ENCODE results near the gene SYPL2. TPM values are rescaled to one million over a fixed set of nuclear protein-coding genes. Genes with fewer than 3 reads are reported as not detected.

Gene SYPL2
- total RNA-seq, 1 donor from 2014 or later = not detected

DNA sequence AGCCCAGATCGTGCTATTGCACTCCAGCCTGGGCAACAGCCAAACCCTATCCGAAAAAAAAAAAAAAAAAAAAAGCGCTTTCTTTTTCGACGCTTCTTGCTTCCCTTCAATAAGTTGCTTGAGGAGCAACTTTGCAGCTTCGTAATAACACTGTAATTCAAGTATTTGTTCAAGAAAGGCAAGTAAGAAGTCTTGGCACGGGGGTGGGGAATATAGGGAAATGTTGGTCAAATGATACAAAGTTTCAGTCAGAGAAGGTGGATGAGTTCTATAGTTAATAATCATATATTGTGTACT lies 39.2 kb upstream of the SYPL2 start:
- TF ChIP-seq, protein P1, sequence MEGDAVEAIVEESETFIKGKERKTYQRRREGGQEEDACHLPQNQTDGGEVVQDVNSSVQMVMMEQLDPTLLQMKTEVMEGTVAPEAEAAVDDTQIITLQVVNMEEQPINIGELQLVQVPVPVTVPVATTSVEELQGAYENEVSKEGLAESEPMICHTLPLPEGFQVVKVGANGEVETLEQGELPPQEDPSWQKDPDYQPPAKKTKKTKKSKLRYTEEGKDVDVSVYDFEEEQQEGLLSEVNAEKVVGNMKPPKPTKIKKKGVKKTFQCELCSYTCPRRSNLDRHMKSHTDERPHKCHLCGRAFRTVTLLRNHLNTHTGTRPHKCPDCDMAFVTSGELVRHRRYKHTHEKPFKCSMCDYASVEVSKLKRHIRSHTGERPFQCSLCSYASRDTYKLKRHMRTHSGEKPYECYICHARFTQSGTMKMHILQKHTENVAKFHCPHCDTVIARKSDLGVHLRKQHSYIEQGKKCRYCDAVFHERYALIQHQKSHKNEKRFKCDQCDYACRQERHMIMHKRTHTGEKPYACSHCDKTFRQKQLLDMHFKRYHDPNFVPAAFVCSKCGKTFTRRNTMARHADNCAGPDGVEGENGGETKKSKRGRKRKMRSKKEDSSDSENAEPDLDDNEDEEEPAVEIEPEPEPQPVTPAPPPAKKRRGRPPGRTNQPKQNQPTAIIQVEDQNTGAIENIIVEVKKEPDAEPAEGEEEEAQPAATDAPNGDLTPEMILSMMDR (IDR thresholded peaks at IDR 0.05; ENCODE audit: unreplicated experiment) = no peak
- DNase-seq (ENCODE audit: low spot score) = no peak
- Mint-ChIP-seq H3K4me3 (ENCODE audit: unreplicated experiment) (peak overlapping the region; percentile 94), H3K27me3 (ENCODE audit: unreplicated experiment) (no peaks in the 10 kb centered on the region), H3K27ac (ENCODE audit: unreplicated experiment) (peak overlapping the region; percentile 76), H3K36me3 (ENCODE audit: low read depth, unreplicated experiment) (no peaks in the 10 kb centered on the region), H3K9me3 (ENCODE audit: unreplicated experiment) (no peaks in the 10 kb centered on the region), H3K4me1 (ENCODE audit: unreplicated experiment) (peaks cover 11% of the 10 kb centered on the region)

DNA sequence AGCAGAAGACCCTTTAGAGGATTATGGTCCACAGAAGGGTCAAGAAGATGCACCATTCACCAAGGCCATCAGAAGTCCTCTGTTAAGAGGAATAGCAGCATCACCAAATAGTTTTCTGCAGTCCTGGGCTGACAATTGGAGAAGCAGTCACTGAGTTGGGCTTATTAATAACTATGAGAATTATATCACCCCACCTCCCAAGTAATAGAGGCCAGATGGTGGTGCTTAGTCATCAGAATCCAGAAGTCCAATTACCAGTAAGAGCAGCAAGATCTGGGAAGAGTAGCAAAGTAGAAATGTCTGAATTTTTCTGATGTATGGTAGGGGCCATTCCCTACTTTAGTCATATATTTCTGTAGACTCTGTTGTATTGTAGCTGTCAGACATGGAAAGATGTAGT lies 34.0 kb upstream of the SYPL2 start:
- DNase-seq (ENCODE audit: low spot score) = no peak
- H3K9me3 Mint-ChIP-seq (ENCODE audit: unreplicated experiment) = peaks cover 6% of the 10 kb centered on the region
- H3K4me1 Mint-ChIP-seq (ENCODE audit: unreplicated experiment) = peaks cover 1% of the 10 kb centered on the region
- H3K36me3 Mint-ChIP-seq (ENCODE audit: low read depth, unreplicated experiment) = peaks cover 3% of the 10 kb centered on the region
- no peak overlapping the region for H3K4me3 Mint-ChIP-seq (ENCODE audit: unreplicated experiment)
- no peak overlapping the region for H3K27ac Mint-ChIP-seq (ENCODE audit: unreplicated experiment)
- TF ChIP-seq, protein P1 (IDR thresholded peaks at IDR 0.05; ENCODE audit: unreplicated experiment) = no peak
- H3K27me3 Mint-ChIP-seq (ENCODE audit: unreplicated experiment) = no peaks in the 10 kb centered on the region

DNA sequence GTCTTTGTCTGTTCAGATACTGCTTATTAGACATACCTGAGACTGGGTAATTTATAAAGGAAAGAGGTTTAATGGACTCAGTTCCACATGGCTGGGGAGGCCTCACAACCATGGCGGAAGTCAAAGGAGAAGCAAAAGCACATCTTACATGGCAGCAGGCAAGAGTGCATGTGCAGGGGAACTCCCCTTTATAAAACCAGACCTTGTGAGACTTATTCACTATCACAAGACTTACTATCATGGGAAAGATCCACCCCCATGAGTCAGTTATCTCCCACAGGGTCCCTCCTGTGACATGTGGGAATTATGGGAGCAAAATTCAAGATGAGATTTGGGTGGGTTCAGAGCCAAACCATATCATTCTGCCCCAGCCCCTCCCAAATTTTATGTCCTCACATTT lies 33.0 kb upstream of the SYPL2 start:
- Mint-ChIP-seq H3K36me3 (ENCODE audit: low read depth, unreplicated experiment) (peaks cover 3% of the 10 kb centered on the region), H3K27me3 (ENCODE audit: unreplicated experiment) (no peaks in the 10 kb centered on the region), H3K9me3 (ENCODE audit: unreplicated experiment) (peaks cover 6% of the 10 kb centered on the region), H3K4me1 (ENCODE audit: unreplicated experiment) (no peaks in the 10 kb centered on the region), H3K4me3 (ENCODE audit: unreplicated experiment) (no peak overlapping the region), H3K27ac (ENCODE audit: unreplicated experiment) (no peak overlapping the region)
- TF ChIP-seq, protein P1 (IDR thresholded peaks at IDR 0.05; ENCODE audit: unreplicated experiment) = no peak
- no peak for DNase-seq (ENCODE audit: low spot score)

DNA sequence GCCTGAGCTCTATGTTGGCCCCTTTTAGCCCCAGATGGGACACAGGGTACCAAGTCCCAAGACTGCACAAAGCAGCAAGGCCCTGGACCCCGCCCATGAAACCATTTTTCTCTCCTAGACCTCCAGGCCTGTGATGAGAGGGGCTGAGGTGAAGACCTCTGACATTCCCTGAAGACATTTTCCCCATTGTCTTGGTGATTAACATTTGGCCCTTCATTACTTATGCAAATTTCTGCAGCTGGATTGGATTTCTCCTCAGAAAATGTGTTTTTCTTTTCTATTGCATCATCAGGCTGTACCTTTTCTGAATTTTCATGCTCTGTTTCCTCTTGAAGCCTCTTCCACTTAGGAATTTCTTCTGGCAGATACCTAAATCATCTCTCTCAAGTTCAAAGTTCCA lies 31.9 kb upstream of the SYPL2 start:
- Mint-ChIP-seq H3K27me3 (ENCODE audit: unreplicated experiment) (no peaks in the 10 kb centered on the region), H3K9me3 (ENCODE audit: unreplicated experiment) (peaks cover 6% of the 10 kb centered on the region), H3K27ac (ENCODE audit: unreplicated experiment) (no peak overlapping the region), H3K4me1 (ENCODE audit: unreplicated experiment) (no peaks in the 10 kb centered on the region), H3K36me3 (ENCODE audit: low read depth, unreplicated experiment) (peaks cover 3% of the 10 kb centered on the region), H3K4me3 (ENCODE audit: unreplicated experiment) (no peak overlapping the region)
- no peak for DNase-seq (ENCODE audit: low spot score)
- TF ChIP-seq, protein P1 (IDR thresholded peaks at IDR 0.05; ENCODE audit: unreplicated experiment) = no peak

DNA sequence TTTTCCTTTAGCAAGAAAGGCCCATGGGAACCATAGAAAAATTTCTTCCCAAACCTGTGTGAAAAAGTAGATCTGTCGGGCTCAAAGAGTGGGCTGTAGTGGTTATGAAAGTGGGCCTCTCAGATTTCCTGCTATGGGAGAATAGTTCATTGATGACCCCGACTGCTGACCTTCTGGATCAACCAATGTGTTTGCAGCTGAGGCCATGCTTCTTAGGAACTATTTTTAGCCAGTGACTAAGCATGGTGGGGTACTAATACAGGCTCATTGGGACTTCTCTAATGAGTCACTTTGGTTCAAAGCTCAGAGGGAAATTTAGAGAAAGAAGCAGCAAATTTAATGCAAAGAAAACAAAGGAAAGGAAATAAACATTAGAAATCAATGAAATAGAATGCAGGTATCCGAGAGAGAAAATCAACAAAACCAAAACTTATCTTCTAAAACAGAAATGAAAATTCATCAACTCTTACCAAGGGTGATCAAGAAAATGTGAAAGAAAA lies 27.5 kb upstream of the SYPL2 start:
- H3K4me3 Mint-ChIP-seq (ENCODE audit: unreplicated experiment) = no peak overlapping the region
- TF ChIP-seq, protein P1 (IDR thresholded peaks at IDR 0.05; ENCODE audit: unreplicated experiment) = no peak
- no peak overlapping the region for H3K27ac Mint-ChIP-seq (ENCODE audit: unreplicated experiment)
- H3K36me3 Mint-ChIP-seq (ENCODE audit: low read depth, unreplicated experiment) = no peaks in the 10 kb centered on the region
- H3K4me1 Mint-ChIP-seq (ENCODE audit: unreplicated experiment) = no peaks in the 10 kb centered on the region
- peaks cover 6% of the 10 kb centered on the region for H3K9me3 Mint-ChIP-seq (ENCODE audit: unreplicated experiment)
- DNase-seq (ENCODE audit: low spot score) = no peak
- no peaks in the 10 kb centered on the region for H3K27me3 Mint-ChIP-seq (ENCODE audit: unreplicated experiment)

Measured in endothelial cell (in vitro differentiated cells).